ENCODE results near the gene JAKMIP1.

The JAKMIP1 gene

GRCh38 chr4:6201580-6202091 lies 1.3 kb upstream of the JAKMIP1 start:
- no peaks in the 10 kb centered on the region for H3K36me3 ChIP-seq (ENCODE audit: control insufficient read depth, low read length)
- no peak overlapping the region for H3K4me3 ChIP-seq (ENCODE audit: low read length)
- no peaks in the 10 kb centered on the region for H3K9me2 ChIP-seq (replicated peaks; ENCODE audit: control insufficient read depth, low read length)
- no peaks in the 10 kb centered on the region for H3K79me2 ChIP-seq (ENCODE audit: control insufficient read depth, low read length)
- H3K27me3 ChIP-seq (ENCODE audit: control insufficient read depth, low read length), result no peaks in the 10 kb centered on the region; the same call in 1 of the 2 replicates
- no peak overlapping the region for H3K27ac ChIP-seq (ENCODE audit: low read depth, low read length)
- no peaks in the 10 kb centered on the region for H4K20me1 ChIP-seq (ENCODE audit: control insufficient read depth, insufficient read depth, low read depth, low read length)
- no peak for TF ChIP-seq EZH2phosphoT487 (IDR thresholded peaks at IDR 0.05; ENCODE audit: borderline replicate concordance, low read length)
- TF ChIP-seq, protein P1, sequence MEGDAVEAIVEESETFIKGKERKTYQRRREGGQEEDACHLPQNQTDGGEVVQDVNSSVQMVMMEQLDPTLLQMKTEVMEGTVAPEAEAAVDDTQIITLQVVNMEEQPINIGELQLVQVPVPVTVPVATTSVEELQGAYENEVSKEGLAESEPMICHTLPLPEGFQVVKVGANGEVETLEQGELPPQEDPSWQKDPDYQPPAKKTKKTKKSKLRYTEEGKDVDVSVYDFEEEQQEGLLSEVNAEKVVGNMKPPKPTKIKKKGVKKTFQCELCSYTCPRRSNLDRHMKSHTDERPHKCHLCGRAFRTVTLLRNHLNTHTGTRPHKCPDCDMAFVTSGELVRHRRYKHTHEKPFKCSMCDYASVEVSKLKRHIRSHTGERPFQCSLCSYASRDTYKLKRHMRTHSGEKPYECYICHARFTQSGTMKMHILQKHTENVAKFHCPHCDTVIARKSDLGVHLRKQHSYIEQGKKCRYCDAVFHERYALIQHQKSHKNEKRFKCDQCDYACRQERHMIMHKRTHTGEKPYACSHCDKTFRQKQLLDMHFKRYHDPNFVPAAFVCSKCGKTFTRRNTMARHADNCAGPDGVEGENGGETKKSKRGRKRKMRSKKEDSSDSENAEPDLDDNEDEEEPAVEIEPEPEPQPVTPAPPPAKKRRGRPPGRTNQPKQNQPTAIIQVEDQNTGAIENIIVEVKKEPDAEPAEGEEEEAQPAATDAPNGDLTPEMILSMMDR (IDR thresholded peaks at IDR 0.05; ENCODE audit: low read depth, low read length, poor library complexity, severe bottlenecking), result no peak
- H3K4me1 ChIP-seq (ENCODE audit: control insufficient read depth, low read length), result peaks cover 6% of the 10 kb centered on the region
- H3K4me2 ChIP-seq (ENCODE audit: low read length), result no peak overlapping the region
- peaks cover 9% of the 10 kb centered on the region; the same call in 1 of the 2 replicates for H3K9me3 ChIP-seq (ENCODE audit: control insufficient read depth, insufficient read depth, low read length)
- no peaks in the 10 kb centered on the region for H3F3A ChIP-seq (ENCODE audit: control insufficient read depth, insufficient read depth)

- Histone ChIP-seq H3K4me3 (ENCODE audit: low read length) (no peak overlapping the region), H3K36me3 (ENCODE audit: control insufficient read depth, low read length) (no peaks in the 10 kb centered on the region), H3K4me2 (ENCODE audit: low read length) (no peak overlapping the region), H3K4me1 (ENCODE audit: control insufficient read depth, low read length) (peaks cover 6% of the 10 kb centered on the region), H4K20me1 (ENCODE audit: control insufficient read depth, insufficient read depth, low read depth, low read length) (no peaks in the 10 kb centered on the region), H3K9me3 (ENCODE audit: control insufficient read depth, insufficient read depth, low read length) (peaks cover 9% of the 10 kb centered on the region; the same call in 1 of the 2 replicates), H3K9me2 (replicated peaks; ENCODE audit: control insufficient read depth, low read length) (no peaks in the 10 kb centered on the region), H3K27me3 (ENCODE audit: control insufficient read depth, low read length) (no peaks in the 10 kb centered on the region; the same call in 1 of the 2 replicates), H3F3A (ENCODE audit: control insufficient read depth, insufficient read depth) (no peaks in the 10 kb centered on the region), H3K27ac (ENCODE audit: low read depth, low read length) (no peak overlapping the region), H3K79me2 (ENCODE audit: control insufficient read depth, low read length) (no peaks in the 10 kb centered on the region)
- TF ChIP-seq EZH2phosphoT487 (IDR thresholded peaks at IDR 0.05; ENCODE audit: borderline replicate concordance, low read length), result no peak
- TF ChIP-seq, protein P1 (IDR thresholded peaks at IDR 0.05; ENCODE audit: low read depth, low read length, poor library complexity, severe bottlenecking), result no peak
Measured at GRCh38 chr4:6200922-6201362, 593 bp upstream of the JAKMIP1 start.

- Histone ChIP-seq H3K27ac (ENCODE audit: low read depth, low read length) (no peak overlapping the region), H3K36me3 (ENCODE audit: control insufficient read depth, low read length) (no peaks in the 10 kb centered on the region), H3F3A (ENCODE audit: control insufficient read depth, insufficient read depth) (no peaks in the 10 kb centered on the region), H3K4me3 (ENCODE audit: low read length) (no peak overlapping the region), H3K27me3 (ENCODE audit: control insufficient read depth, low read length) (peaks cover under 1% of the 10 kb centered on the region; the same call in 1 of the 2 replicates), H3K4me1 (ENCODE audit: control insufficient read depth, low read length) (peaks cover 6% of the 10 kb centered on the region), H3K9me3 (ENCODE audit: control insufficient read depth, insufficient read depth, low read length) (peaks cover 9% of the 10 kb centered on the region; the same call in 1 of the 2 replicates), H3K9me2 (replicated peaks; ENCODE audit: control insufficient read depth, low read length) (no peaks in the 10 kb centered on the region), H3K79me2 (ENCODE audit: control insufficient read depth, low read length) (no peaks in the 10 kb centered on the region), H3K4me2 (ENCODE audit: low read length) (no peak overlapping the region), H4K20me1 (ENCODE audit: control insufficient read depth, insufficient read depth, low read depth, low read length) (no peaks in the 10 kb centered on the region)
- no peak for TF ChIP-seq EZH2phosphoT487 (IDR thresholded peaks at IDR 0.05; ENCODE audit: borderline replicate concordance, low read length)
- TF ChIP-seq, protein P1 (IDR thresholded peaks at IDR 0.05; ENCODE audit: low read depth, low read length, poor library complexity, severe bottlenecking), result no peak
Measured at GRCh38 chr4:6199422-6199921, 877 bp downstream of the JAKMIP1 start.
